Measurements from ENCODE around the gene SDC3.
"Not testable (repeated sequence)": the region's sequence is repeated elsewhere in the genome, so short reads cannot be mapped to it uniquely, and the experiment has no call there.

The SDC3 gene

DNA sequence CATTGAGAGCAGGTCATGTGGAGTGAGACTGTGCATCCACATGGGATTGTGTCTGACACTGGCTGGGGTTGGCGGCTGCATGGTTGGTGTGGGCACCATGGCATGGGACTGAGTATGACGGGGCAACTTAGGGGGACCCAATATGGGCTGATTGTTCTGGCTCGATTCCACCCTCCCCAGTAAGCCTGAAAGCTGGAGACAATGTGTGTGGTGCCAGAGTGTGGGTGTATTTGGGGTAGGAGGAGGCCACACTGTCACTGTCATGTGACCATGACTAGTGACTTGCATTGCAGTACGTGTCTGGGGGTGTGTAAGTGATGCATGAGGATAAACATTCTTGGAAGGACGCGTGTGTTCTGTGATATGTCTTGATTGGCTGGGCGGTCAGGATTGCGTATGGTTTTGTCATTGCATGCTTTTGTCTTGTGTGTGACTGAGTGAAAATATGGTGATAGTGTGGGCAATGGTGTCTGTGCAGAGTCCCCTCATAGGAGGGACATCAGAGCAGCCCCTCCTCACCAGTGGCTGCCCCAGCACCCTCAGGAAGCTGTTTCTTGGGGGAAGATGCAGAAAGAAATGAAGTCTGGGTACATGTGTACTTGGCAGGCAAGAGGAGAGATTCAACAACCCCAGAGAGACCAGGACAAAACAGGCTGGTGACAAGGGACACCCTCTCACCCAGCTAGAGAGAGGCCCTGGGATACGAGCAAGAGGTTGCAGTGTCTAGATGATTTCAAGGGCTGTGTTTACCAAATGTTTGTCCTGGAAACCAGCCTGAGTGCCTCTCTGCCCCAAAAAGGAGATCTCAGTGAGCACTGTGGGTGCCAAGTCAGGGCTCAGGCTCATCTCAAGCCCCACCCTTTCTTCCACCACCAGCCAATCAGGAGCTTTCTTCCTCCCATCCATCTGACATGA, 36.3 kb downstream of the SDC3 start:
- DNase-seq, result no peak

DNA sequence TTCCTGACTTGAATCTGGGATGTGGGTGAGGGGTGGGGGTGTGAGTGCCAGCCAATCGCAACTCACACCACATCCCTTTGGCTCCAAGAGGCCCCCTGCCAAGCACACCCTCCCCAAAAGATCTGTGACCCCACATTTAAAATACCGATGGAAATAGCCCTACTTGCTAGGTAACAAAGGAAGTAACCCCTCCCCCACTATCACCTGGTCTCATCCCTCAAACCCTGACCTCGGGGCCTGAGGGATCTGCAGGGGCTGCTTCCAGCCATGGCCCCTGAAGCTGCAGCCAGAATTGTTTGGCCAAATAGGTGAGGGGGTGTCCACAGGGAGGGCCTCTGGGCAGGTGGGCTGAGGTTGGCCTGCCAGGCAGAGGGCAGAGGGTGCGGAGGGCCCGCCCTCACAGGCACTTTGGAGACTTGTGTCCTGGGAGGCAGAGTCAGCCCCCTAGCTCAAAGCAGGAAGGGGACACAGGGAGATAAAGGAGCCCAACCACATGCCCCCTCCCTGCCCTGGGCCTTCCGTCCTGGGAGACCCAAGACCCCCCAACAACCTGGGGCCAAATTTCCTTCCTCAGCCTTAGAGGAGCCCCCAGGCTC, 37.2 kb downstream of the SDC3 start:
- DNase-seq, result no peak

DNA sequence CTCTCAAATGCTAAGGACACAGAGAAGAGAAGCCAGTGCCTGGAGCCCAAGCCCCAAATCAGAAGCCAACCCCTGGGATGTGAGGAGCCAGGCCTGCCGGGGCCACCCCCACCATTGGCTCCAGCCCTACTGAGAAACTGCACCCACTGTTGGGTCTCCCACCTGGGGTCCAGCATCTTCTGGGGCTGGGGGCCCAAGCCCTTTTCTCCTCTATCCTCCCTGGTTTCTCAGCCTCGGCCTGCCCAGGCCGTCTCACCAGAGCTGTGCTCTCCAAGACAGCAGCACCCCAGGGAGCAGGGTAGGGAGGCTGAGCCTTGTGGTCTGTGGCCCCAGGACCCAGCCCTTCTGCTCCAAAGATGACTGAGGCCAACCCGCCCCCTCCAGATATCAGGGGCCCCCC, 37.9 kb downstream of the SDC3 start:
- DNase-seq, result no peak

DNA sequence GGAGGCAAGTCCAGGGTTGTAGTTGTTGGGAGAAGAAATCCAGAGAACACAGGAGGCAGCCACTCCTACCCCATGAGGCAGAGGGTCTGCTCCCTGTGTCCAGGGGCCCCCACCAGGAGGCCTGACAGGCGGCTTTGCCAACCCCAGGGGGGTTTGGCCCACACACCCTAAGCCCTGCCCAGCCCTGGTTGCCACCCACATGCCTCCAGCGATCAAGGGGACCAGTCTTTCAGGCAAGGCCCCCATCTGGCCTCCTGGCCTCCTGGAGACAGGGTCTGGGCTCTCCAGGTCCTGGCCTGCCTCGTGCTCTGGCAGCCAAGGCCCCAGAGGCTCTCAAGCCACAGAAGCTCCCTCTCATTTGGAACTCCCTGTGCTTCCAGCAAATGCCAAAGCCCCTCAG, 38.5 kb downstream of the SDC3 start:
- DNase-seq, result no peak

DNA sequence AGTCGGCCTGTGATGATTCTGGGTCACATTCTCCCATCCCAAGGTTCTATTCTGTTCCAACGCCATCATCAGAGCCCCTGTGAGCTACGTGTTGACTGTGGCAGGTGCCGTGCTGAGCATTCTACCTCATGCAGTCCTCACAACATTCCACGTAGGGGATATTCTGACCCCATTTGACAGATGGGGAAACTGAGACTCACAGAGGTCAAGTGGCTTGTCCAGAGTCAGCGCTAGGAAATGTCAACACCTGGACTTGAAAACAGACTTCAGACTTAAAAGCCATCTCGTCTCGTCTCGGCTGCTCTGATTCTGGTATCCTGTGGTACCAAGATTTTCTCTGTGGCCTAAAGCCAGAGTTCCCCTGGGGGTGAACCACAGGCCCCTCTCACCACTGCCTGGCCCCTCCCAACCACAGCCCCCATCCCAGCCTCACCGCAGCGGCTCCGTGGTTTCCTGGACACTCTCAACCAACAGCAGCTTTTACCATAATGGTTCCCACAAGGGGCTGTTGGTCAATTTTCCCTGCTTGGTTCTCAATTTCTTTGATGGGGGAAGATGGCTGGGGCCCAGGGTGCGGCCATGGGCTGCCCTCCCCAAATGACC, 39.6 kb downstream of the SDC3 start:
- no peak for DNase-seq

DNA sequence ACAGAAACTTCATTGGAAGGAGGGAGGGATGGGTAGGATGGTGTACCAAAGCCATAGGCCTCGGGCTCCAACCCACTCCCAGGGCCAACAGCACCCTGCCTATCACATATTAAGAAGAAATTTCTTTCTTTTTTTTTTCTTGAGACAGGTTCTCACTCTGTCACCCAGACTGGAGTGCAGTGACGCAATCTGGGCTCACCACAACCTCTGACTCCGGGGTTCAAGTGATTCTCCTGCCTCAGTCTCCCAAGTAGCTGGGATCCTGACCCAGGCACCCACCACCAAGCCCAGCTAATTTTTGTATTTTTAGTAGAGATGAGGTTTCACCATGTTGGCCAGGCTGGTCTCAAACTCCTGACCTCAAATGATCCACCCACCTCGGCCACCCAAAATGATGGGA, 40.5 kb downstream of the SDC3 start:
- not testable (repeated sequence) for DNase-seq

DNA sequence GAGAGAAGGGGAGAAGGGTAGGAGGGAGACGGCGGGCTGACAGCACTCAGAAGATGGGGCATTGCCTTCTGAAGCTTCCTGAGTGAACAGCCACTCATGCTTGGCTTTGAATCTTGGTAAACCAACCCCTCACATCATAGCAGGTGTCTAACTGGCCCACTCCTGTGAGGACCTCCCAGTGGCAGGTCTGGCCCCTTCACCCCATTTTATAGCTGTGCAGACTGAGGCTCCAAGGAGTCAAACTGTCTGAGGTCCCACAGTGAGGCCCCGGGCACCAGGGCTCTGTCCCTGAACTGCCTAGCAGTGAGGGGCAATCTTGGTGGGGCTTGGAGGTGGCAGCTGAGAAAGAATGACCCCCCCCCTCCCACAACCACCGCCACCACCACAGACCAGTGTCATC, 41.0 kb downstream of the SDC3 start:
- DNase-seq, result no peak

DNA sequence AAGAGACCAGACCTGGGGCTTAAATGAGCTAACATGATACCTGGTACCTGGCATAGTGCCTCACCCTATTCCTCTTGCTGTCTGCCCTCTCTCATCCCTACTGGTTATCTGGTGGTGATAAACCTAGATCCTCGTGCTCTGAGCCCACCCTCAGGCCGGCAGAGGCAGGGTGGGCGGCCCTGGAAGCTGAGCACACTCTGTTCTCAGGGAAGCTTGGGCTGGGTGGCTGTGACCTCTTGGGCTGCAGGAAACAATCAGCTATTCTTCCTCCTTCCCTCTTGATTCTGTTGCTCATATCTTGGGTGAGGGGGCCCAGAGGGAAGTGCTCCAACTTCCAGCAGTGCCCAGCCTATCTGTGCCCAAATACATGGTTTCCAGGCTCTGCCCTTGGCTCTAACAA, 42.0 kb downstream of the SDC3 start:
- no peak for DNase-seq

DNA sequence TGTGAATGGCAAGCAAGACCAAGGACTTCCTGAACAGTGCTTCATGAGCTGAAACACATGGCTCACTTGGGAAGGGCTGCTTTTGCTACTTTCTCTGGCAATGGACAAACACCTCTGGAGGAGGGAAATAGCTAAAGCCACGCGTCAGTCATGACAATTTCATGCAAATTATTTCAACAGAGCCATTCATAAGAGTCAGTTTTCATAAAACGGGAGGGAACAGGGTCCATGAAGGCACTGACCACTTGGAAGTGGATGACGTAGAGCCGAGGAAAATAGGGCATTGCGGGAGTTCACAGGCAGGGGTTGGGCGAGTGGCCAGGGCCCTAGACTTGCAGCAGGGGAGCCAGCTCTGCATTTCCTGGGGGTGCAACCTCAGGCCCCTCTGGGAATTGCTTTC, 43.9 kb downstream of the SDC3 start:
- DNase-seq, result no peak

DNA sequence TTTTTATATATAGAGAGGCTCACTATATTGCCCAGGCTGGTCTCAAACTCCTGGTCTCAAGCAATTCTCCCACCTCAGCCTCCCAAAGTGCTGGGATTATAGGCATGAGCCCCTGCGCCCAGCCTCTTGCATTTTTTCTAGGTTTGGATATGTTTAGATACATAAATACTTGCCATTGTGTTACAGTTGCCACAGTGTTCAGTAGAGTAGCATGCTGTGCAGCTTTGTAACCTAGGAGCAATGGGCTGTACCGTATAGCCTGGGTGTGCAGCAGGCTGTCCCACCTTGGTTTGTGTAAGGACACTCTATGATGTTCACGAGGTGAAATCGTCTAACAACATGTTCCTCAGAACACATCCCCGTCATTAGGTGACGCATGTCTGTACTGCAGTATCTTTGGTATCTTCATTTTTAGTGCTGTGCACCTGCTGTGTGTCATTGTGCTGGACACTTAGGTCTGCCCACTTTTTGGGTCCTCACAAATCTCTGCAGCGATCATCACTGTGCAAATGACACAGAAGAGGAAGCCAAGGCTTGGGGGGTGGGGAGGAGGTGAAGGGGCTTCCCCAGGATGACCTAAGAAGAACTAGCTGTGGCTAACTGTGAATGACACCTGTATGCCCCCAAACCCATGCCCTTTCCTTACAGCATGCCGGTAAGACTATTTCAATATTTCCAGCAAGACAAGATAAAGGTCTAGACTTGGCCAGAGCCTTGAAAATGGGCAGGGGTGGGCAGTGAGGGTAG, 44.5 kb downstream of the SDC3 start:
- no peak for DNase-seq

DNA sequence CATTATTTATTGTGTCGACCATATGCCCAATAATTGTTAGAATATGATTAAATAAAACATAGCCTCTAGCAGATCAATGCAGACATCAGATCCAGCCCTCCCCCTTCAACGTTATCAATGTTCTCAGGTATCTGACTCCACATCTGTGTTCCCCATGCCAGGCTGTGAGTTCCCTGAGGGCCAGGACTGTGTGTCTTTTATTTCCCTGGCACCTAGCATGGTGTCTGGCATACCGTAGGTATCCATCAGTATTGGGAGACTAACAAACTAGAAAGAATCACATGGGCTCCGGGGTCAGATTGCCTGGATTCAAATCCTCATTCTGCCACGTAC, 48.3 kb downstream of the SDC3 start:
- no peak for DNase-seq

DNA sequence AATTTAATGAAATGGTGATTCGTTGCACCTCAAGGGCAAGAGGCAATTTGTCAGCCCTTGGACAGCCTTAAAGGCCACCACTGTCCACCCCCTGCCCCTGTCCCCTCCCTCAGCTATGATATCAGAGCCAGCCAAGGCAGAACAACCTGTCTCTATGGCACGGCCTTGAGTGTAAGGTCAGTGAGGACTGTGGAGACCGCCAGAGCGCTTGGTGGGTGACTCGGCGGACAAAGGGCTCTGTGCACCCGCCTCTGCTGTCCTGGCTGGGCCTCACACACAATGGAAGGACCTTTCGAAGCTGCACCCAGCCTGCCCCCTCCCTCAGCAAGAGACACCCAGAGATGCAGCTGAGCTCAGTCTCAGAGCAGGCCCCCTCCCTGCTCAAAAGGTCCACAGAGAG, 50.6 kb downstream of the SDC3 start:
- DNase-seq, result no peak

DNA sequence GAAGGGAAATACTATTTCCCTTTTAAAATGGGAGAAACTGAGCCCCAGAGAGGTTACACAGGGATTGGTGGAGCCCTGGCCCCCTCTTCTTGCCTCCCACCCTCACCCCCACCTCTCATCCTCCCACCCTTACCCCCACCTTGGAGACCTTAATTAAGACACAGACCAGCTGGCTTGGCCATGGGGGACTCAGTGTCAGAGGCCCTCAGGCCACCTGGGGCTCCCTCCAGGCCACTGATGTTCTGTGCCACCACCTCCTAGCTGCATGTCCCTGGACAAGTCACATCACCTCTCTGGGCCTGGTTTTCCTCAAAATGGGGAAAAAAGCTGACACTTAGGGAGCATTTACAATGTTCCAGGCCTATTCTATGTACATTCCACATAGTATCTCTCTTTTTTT, 51.5 kb downstream of the SDC3 start:
- DNase-seq, result no peak

DNA sequence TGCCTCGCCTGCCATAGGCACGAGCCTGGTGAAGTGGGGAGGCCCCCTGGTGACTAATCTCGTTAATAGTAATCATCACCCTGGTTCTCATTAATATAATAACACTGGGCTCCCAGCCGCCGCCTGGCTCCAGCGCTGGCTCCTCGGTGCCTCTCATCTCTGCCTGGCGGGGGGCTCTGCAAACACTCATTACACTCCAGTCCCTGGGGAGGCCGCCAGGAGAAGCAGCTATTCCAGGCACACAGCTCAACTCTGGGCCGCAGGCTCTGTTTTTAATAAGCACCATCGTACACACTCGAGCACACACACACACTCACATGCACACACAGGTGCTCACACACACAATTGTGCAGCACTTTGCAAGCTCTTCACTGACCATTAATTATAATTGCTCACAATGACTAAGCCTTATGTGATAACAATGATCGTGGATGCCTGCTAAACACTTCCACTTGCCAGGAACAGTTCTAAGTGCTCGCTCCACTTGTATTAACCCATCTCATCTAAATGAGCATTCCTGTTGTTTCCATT, 52.2 kb downstream of the SDC3 start:
- DNase-seq, result no peak

DNA sequence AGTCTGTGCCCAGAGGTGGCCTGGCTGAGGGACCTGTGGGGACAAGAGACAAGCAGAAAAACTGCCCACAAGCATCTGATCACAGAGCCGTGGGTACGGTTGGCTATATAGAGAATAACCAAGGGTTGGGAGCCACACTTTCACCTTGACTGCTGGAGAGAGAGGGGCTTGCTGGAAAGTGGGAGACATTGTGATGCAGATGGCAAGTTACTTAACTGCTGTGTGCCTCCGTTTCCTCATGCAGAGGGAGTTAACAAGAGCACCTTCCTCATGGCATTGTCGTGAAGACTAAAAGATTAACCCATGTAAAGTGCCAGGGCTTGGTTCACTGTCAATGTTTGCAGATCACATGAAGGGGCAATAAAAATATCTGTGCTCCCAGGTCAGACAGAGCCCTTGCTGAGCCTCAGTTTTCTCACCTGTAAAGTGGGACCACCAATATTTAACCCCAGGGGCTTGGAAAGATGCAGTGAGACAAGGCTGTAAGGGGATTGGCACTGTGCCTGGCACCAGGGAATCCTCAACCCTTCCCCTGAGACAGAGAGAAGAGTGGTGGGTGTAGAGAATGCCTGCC, 52.8 kb downstream of the SDC3 start:
- DNase-seq, result no peak

DNA sequence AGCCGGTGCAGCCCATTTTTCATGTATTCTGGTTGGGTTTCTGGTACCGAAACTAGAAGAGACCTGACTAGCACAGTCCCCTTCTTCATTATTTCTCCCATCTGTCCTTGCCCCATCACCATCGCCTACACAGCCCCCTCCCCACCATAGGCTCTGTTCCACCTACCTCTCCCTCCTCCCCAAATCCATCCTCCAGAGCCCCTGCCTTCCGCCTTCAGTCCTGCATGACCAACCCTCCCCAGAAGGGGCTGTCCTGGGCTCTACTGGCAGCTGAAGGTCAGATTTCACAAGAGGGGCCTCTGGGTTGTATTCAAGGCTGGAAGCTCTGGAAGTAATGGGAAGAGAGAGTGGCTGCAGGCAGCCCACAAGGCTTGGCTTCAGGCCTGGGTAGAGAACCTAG, 55.2 kb downstream of the SDC3 start:
- no peak for DNase-seq

DNA sequence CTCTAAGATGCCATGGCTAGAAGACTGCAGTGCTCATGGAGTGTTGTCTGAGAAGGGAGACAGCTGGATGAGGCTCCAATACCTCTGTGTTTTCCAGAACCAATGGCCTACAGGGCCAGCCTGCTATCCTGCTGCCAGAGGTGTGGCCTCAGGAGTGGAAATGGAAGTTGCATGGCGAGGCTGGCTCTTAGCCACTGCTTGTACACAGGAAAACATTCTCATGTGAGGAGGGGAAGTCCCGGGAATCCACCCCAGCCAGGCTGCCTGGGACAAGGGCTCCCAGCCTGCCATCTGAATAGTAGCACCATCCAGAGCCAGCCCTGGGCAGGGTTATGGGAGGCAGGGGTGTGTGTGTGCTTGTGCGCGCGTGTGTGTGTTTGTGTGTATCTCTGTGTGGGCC, 56.5 kb downstream of the SDC3 start:
- no peak for DNase-seq

DNA sequence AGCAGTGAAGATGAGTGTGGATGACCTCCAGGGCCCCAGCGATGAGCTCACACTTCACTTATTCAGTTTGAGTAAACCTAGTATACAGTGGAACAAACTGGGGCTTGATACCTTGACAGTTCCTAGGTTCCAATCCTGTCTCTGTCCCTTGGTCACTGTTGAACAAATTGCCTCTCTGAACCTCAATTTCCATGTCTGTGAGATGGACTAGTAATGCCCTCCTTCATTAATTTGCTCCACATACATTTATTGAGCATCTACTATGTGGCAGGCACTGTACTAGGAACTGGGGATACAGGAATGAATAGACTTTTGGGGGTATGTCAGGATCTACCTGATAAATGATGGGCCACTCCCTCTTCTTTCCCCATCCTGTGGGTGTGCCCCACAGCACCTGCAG, 57.3 kb downstream of the SDC3 start:
- DNase-seq, result no peak

DNA sequence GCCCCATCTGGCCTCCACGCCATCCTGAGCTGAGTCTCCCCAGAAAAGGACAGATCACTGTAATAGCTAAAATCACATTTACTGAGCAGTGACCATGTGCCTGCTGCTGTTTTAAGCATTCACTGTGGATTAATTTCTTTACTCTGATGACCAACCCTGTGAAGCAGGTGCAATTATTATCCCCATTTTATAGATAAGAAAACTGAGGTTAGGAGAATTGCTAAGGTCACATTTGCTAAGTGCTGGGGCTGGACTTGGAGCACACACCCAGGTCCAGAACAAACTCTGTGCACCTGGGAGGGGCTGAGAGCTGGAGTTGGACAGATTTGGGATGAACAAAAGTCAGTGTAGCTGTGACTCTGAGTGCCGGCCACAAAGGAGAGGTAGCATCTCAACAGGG, 58.0 kb downstream of the SDC3 start:
- DNase-seq, result no peak

DNA sequence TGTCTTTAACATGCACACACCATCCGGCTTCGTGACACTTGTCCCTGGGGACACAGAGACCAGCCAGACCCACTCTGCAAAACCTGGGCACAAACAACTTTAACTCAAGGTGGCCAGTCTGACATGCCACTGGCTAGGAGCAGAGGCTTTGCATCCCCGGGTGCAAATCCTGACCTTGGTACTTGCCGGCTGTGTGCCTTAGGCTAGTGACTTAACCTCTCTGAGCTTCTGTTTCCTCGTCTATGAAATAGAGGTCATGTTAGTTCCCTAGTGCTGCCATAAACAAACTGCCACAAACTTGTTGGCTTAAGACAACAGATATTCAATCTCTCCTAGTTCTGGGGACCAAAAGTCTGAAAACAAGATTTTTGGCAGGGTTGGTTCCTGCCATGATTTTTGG, 60.4 kb downstream of the SDC3 start:
- no peak for DNase-seq

DNA sequence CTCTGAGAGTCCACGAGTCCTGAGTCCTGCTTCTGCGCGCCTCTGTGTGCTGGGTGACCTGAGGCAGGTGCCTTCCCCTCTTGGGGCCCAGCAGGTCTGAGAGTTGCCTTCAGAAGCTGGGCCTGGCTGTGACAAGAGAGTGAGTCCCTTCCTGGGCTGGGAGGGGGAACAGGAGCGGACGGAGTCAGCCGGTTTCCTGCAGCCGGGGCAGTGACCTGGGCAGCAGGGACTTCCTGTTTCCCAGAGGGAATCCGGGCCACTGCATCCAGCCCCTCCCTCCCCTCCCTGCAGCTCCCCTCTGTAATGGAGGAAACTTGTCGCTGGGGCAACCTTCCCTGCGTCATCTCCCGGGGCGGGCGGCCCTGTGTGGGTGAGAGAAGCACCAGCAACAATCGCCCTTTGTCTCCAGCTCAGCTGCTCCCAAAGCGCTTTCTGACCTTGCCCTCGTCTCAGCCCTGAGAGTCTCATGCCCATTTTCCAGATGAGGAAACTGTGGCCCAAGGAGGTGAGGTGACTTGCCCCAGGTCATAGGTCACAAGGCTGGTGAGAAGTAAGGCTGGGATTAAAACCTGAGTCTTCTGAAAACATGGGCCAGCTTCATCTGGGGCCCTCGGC, 61.1 kb downstream of the SDC3 start:
- DNase-seq, result no peak

DNA sequence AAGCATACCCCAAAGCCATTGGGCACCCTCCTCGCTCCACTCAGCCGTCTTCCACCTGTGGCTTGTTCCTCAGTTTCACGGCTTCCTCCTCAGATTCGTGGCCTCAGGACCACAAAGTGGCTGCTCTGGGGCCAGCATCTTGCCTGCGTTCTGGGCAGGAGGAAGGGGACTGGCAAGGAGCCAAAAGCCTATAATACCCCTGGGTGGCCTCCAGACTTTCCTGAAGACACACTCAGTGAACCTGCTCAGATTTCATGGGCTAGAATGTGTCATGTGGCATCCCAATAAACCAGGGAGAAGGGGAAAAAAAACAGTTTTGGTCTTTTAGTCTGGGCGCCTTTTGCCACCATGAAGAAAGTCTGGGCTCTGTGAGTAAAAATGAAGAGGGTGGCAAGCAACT, 62.0 kb downstream of the SDC3 start:
- DNase-seq, result no peak

DNA sequence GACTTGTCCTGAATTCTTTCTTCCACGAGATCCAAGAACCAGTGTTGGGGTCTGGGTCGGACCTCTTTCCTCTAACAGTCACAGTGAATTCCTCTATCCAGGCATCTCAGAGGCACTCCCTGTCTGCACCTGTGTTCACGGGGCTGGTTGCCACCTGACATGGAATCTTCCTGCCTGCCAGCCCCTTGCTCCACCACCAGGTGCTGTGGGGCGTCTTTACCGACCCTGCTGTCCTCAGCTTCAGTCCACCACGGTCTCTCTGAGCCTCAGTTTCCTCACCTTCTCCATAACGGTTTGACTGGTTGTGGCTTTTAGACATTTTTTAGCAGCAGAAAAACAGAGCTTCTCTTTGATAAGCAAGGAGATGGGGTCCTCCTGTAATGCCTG, 62.7 kb downstream of the SDC3 start:
- DNase-seq, result no peak

Data from activated effector memory CD4-positive, alpha-beta T cell treated with Interleukin-2 at 50 U/mL for 16 hours (primary cell).